Liver (tissue), 9 donors: ENCODE measurements around the gene METTL3. TPM values are rescaled to one million over a fixed set of nuclear protein-coding genes. Genes with fewer than 3 reads are reported as not detected.

Source experiments
- DNase-seq: peaks from one replicate; pipeline ENCODE4 v3.0.0-alpha.2; 2017; ENCODE audit warnings: low spot score
- H3K27ac ChIP-seq, 2 donors: one replicate each; pipeline ENCODE4 v1.7.0; 2013; ENCODE audit warnings: inconsistent platforms in 2 of 2, low read length in 2 of 2, control low read depth in 1 of 2, low read depth in 1 of 2, mild to moderate bottlenecking in 1 of 2
- H3K27me3 ChIP-seq, 4 donors: one replicate each; pipeline versions ENCODE4 v1.6.1 to v1.7.0; 2013; ENCODE audit warnings: low read length in 3 of 4, inconsistent platforms in 1 of 4, mild to moderate bottlenecking in 1 of 4, moderate library complexity in 1 of 4; ENCODE audit not compliant: control insufficient read depth in 4 of 4, insufficient read depth in 4 of 4
- H3K36me3 ChIP-seq, 4 donors: one replicate each; pipeline versions ENCODE4 v1.6.1 to v1.7.0; 2013; ENCODE audit warnings: low read length in 3 of 4, mild to moderate bottlenecking in 3 of 4, low read depth in 1 of 4, moderate library complexity in 1 of 4; ENCODE audit not compliant: control insufficient read depth in 4 of 4, insufficient read depth in 3 of 4
- H3K4me1 ChIP-seq, 4 donors: one replicate each; pipeline versions ENCODE4 v1.6.1 to v1.7.0; 2013; ENCODE audit warnings: low read length in 3 of 4, mild to moderate bottlenecking in 3 of 4, moderate library complexity in 1 of 4; ENCODE audit not compliant: control insufficient read depth in 4 of 4, insufficient read depth in 4 of 4
- H3K4me3 ChIP-seq, 3 donors: one replicate each; pipeline versions ENCODE4 v1.6.1 to v1.7.0; 2013; ENCODE audit warnings: low read length in 3 of 3, control low read depth in 1 of 3, low read depth in 1 of 3, mild to moderate bottlenecking in 1 of 3
- H3K9ac ChIP-seq, 2 donors: one replicate each; pipeline ENCODE4 v1.7.0; 2013; ENCODE audit warnings: low read length in 2 of 2, mild to moderate bottlenecking in 2 of 2, moderate library complexity in 2 of 2, control low read depth in 1 of 2, low read depth in 1 of 2
- H3K9me3 ChIP-seq, 4 donors: one replicate each; pipeline versions ENCODE4 v1.6.1 to v1.7.0; 2013; ENCODE audit warnings: low read length in 3 of 4; ENCODE audit not compliant: control insufficient read depth in 4 of 4
- ATF3 ChIP-seq: IDR thresholded peaks from 2 replicates; pipeline ENCODE4 v1.6.1; 2016; ENCODE audit warnings: antibody characterized with exemption
- CTCF ChIP-seq: fragments of 150-350 bp; IDR thresholded peaks from 2 replicates; pipeline ENCODE4 v1.5.1; 2017; ENCODE audit warnings: improper control_type of control experiment, low read depth, low read length; ENCODE audit not compliant: missing input control
- EGR1 ChIP-seq, 2 donors: IDR thresholded peaks; 2 replicates each; pipeline ENCODE4 v1.6.1; 2016 to 2018; ENCODE audit warnings: antibody characterized with exemption in 2 of 2, low read depth in 2 of 2
- FOXA1 ChIP-seq: IDR thresholded peaks from 2 replicates; pipeline ENCODE4 v1.6.1; 2016; ENCODE audit warnings: antibody characterized with exemption
- FOXA2 ChIP-seq: IDR thresholded peaks from 2 replicates; pipeline ENCODE4 v1.6.1; 2016; ENCODE audit warnings: antibody characterized with exemption
- GABPA ChIP-seq, 2 donors: IDR thresholded peaks in 1 of 2; conservative IDR thresholded peaks in 1 of 2; 2 replicates each; pipeline ENCODE4 v1.6.1; 2016; ENCODE audit warnings: antibody characterized with exemption in 2 of 2, mild to moderate bottlenecking in 1 of 2, moderate library complexity in 1 of 2
- HNF4A ChIP-seq, 2 donors: conservative IDR thresholded peaks; 2 replicates each; pipeline ENCODE4 v1.6.1; 2016; ENCODE audit warnings: antibody characterized with exemption in 2 of 2, mild to moderate bottlenecking in 2 of 2
- HNF4G ChIP-seq: IDR thresholded peaks from 2 replicates; pipeline ENCODE4 v1.6.1; 2016; ENCODE audit warnings: antibody characterized with exemption
- JUND ChIP-seq, 2 donors: IDR thresholded peaks; 2 replicates each; pipeline ENCODE4 v1.6.1; 2016; ENCODE audit warnings: antibody characterized with exemption in 2 of 2
- MAX ChIP-seq: IDR thresholded peaks from 2 replicates; pipeline ENCODE4 v1.6.1; 2016; ENCODE audit warnings: antibody characterized with exemption
- NR2F2 ChIP-seq: IDR thresholded peaks from 2 replicates; pipeline ENCODE4 v1.6.1; 2016; ENCODE audit warnings: antibody characterized with exemption
- RAD21 ChIP-seq, 2 donors: IDR thresholded peaks; 2 replicates each; pipeline ENCODE4 v1.6.1; 2016; ENCODE audit warnings: antibody characterized with exemption in 2 of 2, mild to moderate bottlenecking in 2 of 2
- REST ChIP-seq: IDR thresholded peaks from 2 replicates; pipeline ENCODE4 v1.6.1; 2016; ENCODE audit warnings: antibody characterized with exemption, mild to moderate bottlenecking
- RXRA ChIP-seq, 2 donors: IDR thresholded peaks; 2 replicates each; pipeline ENCODE4 v1.6.1; 2017 to 2018; ENCODE audit warnings: antibody characterized with exemption in 2 of 2, mild to moderate bottlenecking in 1 of 2
- SP1 ChIP-seq: IDR thresholded peaks from 2 replicates; pipeline ENCODE4 v1.6.1; 2018; ENCODE audit warnings: antibody characterized with exemption, mild to moderate bottlenecking
- TAF1 ChIP-seq: conservative IDR thresholded peaks from 2 replicates; pipeline ENCODE4 v1.6.1; 2016; ENCODE audit warnings: antibody characterized with exemption, mild to moderate bottlenecking
- YY1 ChIP-seq: IDR thresholded peaks from 2 replicates; pipeline ENCODE4 v1.6.1; 2016; ENCODE audit warnings: antibody characterized with exemption, mild to moderate bottlenecking
- ZBTB33 ChIP-seq: IDR thresholded peaks from 2 replicates; pipeline ENCODE4 v1.6.1; 2016; ENCODE audit warnings: antibody characterized with exemption
- WGBS: extraction: QIAGEN DNeasy Blood & Tissue Kit; methylation state at CpG from one replicate; pipeline ENCODE4 v1.1.7; 2013; 5-methylcytosine and 5-hydroxymethylcytosine counted together
- polyA plus RNA-seq, 2 donors: library from polyadenylated mRNA; stranded (reverse) in 1 of 2; unstranded in 1 of 2; fragments of 200-250 nt in 1 of 2; fragments of >200 nt in 1 of 2; fragmentation: Nextera tagmentation in 1 of 2; extraction: Ambion mirVana in 1 of 2; gene quantifications; one replicate each; pipeline versions ENCODE4 v1.2.1 to v1.2.3, GENCODE V29; 2013 to 2015
- total RNA-seq, 2 donors: library from RNA; depleted of rRNA; stranded (reverse); fragments of >200 nt; gene quantifications; one replicate each; pipeline ENCODE4 v1.2.3, GENCODE V29; 2014
- donor health status: healthy.
- donor health status: healthy.
- donor health status: healthy.
- donor health status: healthy.
- donor health status: healthy.

METTL3 gene
- total and polyA plus RNA-seq, 4 donors, result 10.5 to 50.8 (median 24.9) TPM

GRCh38 chr14:21498540-21499526 lies 12.3 kb downstream of the METTL3 start:
- DNase-seq, result no peak
- peaks cover 6 to 82% (median 58%) of the 10 kb centered on the region in 4 donors for H3K36me3 ChIP-seq
- no peak overlapping the region for H3K4me3 ChIP-seq
- TF ChIP-seq RAD21 (IDR thresholded peaks at IDR 0.05) (peak; percentile 64 to 80), FOXA1 (no peak), HNF4A (conservative IDR thresholded peaks at IDR 0.05) (no peak), SP1 (no peak), NR2F2 (no peak), MAX (no peak), CTCF (peak; percentile 39)
- no peak overlapping the region for H3K27ac ChIP-seq
- H3K9me3 ChIP-seq, result no peaks in the 10 kb centered on the region
- H3K27me3 ChIP-seq, result no peaks in the 10 kb centered on the region
- H3K9ac ChIP-seq, result no peak overlapping the region
- 69% methylated on average over 5 of the region's 5 CpGs for WGBS
- no peaks in the 10 kb centered on the region for H3K4me1 ChIP-seq

GRCh38 chr14:21496453-21496852 lies 14.7 kb downstream of the METTL3 start:
- H3K27me3 ChIP-seq, result no peaks in the 10 kb centered on the region
- TF ChIP-seq RXRA (IDR thresholded peaks at IDR 0.05) (no peak), CTCF (no peak), JUND (IDR thresholded peaks at IDR 0.05) (no peak), HNF4G (no peak), FOXA2 (no peak), ATF3 (no peak), RAD21 (IDR thresholded peaks at IDR 0.05) (no peak), EGR1 (IDR thresholded peaks at IDR 0.05; ENCODE audit: low read depth in 2 of 2) (no peak), FOXA1 (no peak), TAF1 (no peak), SP1 (no peak), ZBTB33 (no peak), GABPA (IDR thresholded peaks at IDR 0.05 in 1 of 2, conservative IDR thresholded peaks at IDR 0.05 in 1 of 2) (no peak), REST (no peak), NR2F2 (no peak), HNF4A (conservative IDR thresholded peaks at IDR 0.05) (no peak), MAX (no peak), YY1 (no peak)
- H3K36me3 ChIP-seq, result peaks cover 7 to 79% (median 59%) of the 10 kb centered on the region in 4 donors
- H3K4me1 ChIP-seq, result no peaks in the 10 kb centered on the region
- no peak overlapping the region for H3K4me3 ChIP-seq
- H3K9ac ChIP-seq, result no peak overlapping the region
- WGBS, result 92% methylated on average over 2 of the region's 2 CpGs
- H3K27ac ChIP-seq, result no peak overlapping the region
- no peaks in the 10 kb centered on the region for H3K9me3 ChIP-seq
- DNase-seq, result no peak
